Neutrophil (primary cell): ENCODE results near the gene SLC16A4.

Source experiments
- H3K27ac ChIP-seq: fragments of 200-600 bp; sonication (generic); 2 replicates; pipeline ENCODE4 v1.5.1; 2016; ENCODE audit warnings: mild to moderate bottlenecking, moderate library complexity
- H3K27me3 ChIP-seq: fragments of 200-600 bp; sonication (generic); 2 replicates; pipeline ENCODE4 v1.6.0; 2016; ENCODE audit warnings: mild to moderate bottlenecking
- H3K36me3 ChIP-seq: fragments of 200-600 bp; sonication (generic); 2 replicates; pipeline ENCODE4 v1.5.1; 2017
- H3K4me1 ChIP-seq, 2 experiments: fragments of 200-600 bp in 1 of 2; sonication (generic) in 1 of 2; 1 replicate in 1 of 2; 2 replicates in 1 of 2; pipeline versions ENCODE4 v1.5.1 to v1.6.1; 2013 to 2016; ENCODE audit warnings: low read depth in 1 of 2, low read length in 1 of 2, mild to moderate bottlenecking in 1 of 2, moderate library complexity in 1 of 2; ENCODE audit not compliant: control insufficient read depth in 1 of 2, insufficient read depth in 1 of 2
- H3K4me3 ChIP-seq, 2 experiments: fragments of 200-600 bp in 1 of 2; sonication (generic) in 1 of 2; 1 replicate in 1 of 2; 2 replicates in 1 of 2; pipeline ENCODE4 v1.5.1; 2013 to 2016; ENCODE audit warnings: low read depth in 1 of 2, low read length in 1 of 2, mild to moderate bottlenecking in 1 of 2, moderate library complexity in 1 of 2
- H3K9me3 ChIP-seq: fragments of 200-600 bp; sonication (generic); 2 replicates; pipeline ENCODE4 v1.5.1; 2016
- TF ChIP-seq, protein P1 (sequence below): fragments of 200-600 bp; sonication (generic); IDR thresholded peaks from 2 replicates; pipeline ENCODE4 v1.5.1; 2016; ENCODE audit warnings: antibody characterized with exemption

The SLC16A4 gene

DNA sequence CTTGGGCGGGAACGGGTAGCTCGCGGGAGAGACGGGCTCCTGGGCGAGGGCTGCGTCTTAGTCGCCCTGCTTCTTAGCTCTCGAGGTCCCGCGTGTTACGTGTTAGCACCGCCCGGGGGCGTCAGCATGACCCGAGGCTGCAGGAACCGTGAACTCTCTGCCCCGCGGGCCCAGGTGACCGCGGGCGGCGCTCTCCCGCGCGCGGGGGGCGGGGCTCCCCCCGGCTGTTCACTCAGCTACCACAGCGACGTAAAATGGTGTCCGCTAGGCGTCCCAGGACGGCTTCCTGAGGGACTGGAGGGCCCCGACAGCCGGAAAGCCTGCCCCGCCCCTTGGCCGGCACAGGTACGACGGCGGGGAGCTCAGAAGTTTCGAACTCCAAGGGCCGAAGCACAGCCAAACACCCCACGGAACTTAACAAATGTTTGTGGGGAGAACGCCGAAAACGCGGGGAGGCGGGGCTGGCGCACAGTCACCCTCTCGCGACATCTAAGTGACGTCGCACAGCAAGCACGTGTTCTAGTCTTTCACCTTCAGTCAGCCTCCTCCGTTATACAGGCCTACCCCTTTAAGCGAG is 52.4 kb downstream of the SLC16A4 start:
- Histone ChIP-seq H3K4me1 (peaks cover 41 to 44% of the 10 kb centered on the region in 2 experiments), H3K9me3 (no peaks in the 10 kb centered on the region), H3K36me3 (peaks cover 16% of the 10 kb centered on the region), H3K27me3 (no peaks in the 10 kb centered on the region), H3K27ac (peak overlapping the region; percentile 92), H3K4me3 (peak overlapping the region; percentile 91 to 99)
- TF ChIP-seq, protein P1, sequence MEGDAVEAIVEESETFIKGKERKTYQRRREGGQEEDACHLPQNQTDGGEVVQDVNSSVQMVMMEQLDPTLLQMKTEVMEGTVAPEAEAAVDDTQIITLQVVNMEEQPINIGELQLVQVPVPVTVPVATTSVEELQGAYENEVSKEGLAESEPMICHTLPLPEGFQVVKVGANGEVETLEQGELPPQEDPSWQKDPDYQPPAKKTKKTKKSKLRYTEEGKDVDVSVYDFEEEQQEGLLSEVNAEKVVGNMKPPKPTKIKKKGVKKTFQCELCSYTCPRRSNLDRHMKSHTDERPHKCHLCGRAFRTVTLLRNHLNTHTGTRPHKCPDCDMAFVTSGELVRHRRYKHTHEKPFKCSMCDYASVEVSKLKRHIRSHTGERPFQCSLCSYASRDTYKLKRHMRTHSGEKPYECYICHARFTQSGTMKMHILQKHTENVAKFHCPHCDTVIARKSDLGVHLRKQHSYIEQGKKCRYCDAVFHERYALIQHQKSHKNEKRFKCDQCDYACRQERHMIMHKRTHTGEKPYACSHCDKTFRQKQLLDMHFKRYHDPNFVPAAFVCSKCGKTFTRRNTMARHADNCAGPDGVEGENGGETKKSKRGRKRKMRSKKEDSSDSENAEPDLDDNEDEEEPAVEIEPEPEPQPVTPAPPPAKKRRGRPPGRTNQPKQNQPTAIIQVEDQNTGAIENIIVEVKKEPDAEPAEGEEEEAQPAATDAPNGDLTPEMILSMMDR = peak; percentile 87

DNA sequence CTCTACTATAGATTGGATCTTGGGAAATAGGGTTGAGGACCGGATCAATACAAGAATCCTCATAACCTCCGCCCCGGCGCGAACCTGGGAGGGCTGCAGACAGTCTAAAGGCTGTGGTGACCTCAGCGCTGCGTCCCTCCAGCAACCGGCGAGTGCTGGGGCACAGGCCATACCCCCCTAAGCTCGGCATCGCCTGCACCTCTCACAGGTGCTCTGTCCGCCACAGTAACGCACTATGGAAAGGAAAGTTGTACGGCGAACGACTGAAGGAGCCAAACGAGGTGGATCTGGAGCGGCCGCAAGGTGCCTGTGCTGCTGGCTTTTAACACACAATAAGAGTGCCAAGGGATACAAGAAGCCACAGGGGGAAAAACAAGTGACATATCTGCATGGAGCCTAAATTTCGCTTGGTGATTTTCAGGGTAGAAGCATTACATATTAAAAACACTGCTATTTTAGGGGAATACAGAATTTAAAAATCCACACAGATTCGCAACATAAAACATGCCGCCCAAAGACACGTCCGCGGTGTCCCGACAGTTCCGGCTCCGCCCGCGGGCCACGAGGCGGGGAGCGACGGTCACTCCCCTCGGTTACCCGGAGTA is 53.0 kb downstream of the SLC16A4 start:
- Histone ChIP-seq H3K27ac (peak overlapping the region; percentile 92), H3K9me3 (no peaks in the 10 kb centered on the region), H3K4me1 (peaks cover 39 to 42% of the 10 kb centered on the region in 2 experiments), H3K36me3 (peaks cover 16% of the 10 kb centered on the region), H3K4me3 (peak overlapping the region; percentile 91 to 99), H3K27me3 (no peaks in the 10 kb centered on the region)
- TF ChIP-seq, protein P1 = no peak

DNA sequence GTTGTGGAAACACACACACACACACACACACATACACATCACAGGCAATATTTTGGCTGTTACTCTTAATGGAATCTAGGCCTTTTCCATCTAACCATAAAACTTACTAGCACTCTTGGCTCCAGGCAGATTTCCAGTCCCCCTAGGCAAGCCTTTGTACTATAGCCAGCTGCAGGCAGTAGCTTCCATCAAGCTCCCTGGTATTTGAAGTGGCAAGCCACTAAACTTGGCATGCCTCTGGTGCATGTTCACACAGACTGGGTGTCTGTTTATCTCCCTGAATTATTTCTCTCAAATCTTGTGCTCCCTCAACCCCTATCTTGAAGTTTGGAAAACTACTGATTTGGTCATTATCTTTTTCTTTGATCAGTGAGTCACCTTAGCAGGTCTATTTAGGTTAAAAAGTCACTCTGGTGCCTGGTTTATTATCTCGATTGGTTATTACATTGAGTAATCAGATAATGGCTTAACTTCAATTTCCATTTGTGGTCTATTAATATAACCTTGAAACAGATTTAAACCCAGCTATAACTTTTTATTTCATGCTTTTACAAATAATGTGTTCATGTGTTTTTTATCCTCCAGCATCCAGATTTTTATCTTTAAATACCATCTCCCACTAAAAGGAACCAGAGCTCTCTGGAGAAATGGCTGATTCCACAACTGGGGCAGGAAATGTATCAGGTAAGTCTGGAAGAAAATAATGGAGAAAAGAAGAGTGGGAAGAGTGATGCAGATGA is 54.4 kb downstream of the SLC16A4 start:
- Histone ChIP-seq H3K36me3 (peaks cover 9% of the 10 kb centered on the region), H3K27me3 (no peaks in the 10 kb centered on the region), H3K4me1 (peaks cover 29% of the 10 kb centered on the region in 2 experiments), H3K27ac (peak overlapping the region; percentile 92), H3K4me3 (no peak overlapping the region), H3K9me3 (no peaks in the 10 kb centered on the region)
- TF ChIP-seq, protein P1 = no peak

DNA sequence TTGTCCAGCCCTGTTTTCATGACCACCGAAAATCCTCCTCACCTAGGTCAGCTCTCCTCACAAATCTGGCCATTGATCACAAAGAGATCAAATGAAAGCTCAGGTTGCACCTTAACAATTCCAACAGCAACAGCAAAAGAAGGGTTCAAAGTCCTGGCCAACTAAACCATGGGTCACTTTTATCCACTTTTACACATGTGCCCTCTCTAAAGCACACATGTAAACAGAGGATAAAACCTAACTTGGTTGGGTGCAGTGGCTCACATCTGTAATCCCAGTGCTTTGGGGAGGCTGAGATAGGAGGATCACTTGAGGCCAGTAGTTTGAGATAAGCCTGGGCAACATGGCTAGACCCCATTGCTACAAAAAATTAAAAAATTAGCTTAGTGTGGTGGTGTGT is 55.6 kb downstream of the SLC16A4 start:
- Histone ChIP-seq H3K9me3 (no peaks in the 10 kb centered on the region), H3K4me1 (peaks cover 19 to 23% of the 10 kb centered on the region in 2 experiments), H3K4me3 (no peak overlapping the region), H3K27ac (no peak overlapping the region), H3K36me3 (no peaks in the 10 kb centered on the region), H3K27me3 (no peaks in the 10 kb centered on the region)
- TF ChIP-seq, protein P1 = no peak

DNA sequence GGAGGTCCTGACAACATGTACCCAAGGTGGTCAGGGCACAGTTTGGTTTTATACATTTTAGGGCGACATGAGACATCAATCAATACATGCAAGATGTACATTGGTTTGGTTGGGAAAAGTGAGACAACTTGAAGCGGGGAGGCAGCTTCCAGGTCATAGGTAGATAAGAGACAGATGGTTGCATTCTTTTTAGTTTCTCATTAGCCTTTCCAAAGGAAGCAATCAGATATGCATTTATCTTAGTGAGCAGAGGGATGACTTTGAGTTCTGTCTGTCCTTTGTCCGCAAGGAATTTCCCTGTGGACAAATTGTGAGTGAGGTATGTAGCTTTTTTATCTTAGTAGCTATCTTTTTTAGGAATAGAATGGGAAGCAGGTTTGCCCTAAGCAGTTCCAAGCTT is 62.1 kb downstream of the SLC16A4 start:
- TF ChIP-seq, protein P1 = no peak
- H3K4me3 ChIP-seq = no peak overlapping the region

More for the DNA sequence above, 62.1 kb downstream of the SLC16A4 start:
- Histone ChIP-seq H3K27me3 (no peaks in the 10 kb centered on the region), H3K36me3 (no peaks in the 10 kb centered on the region), H3K27ac (no peak overlapping the region), H3K4me1 (peaks cover 4 to 5% of the 10 kb centered on the region in 2 experiments), H3K9me3 (no peaks in the 10 kb centered on the region)
